Astrocyte of the cerebellum (primary cell): ENCODE data around the gene TMPRSS11D.

Experiments
- DNase-seq: peaks from one replicate; pipeline ENCODE4 v3.0.0-alpha.2; 2011; ENCODE audit warnings: low read depth
- H3K4me3 ChIP-seq: 2 replicates; pipeline ENCODE4 v1.5.1; 2011; ENCODE audit warnings: mild to moderate bottlenecking, low read depth, low read length, moderate library complexity
- CTCF ChIP-seq: IDR thresholded peaks from 2 replicates; pipeline ENCODE4 v1.5.1; 2012; ENCODE audit warnings: low read length, low read depth, moderate library complexity, mild to moderate bottlenecking; ENCODE audit errors: missing control alignments
- in situ Hi-C: cut with HindIII; loops from 2 replicates; pipeline ENCODE4 v1.10.0; 2017; ENCODE audit warnings: low sequenced_read_pairs

TMPRSS11D gene

GRCh38 chr4:67880866-67881610, 2.8 kb downstream of the TMPRSS11D start:
- no peak overlapping the region for H3K4me3 ChIP-seq
- DNase-seq, result no peak
- in situ Hi-C loops, result no loop called here
- TF ChIP-seq CTCF, result no peak

- no peak for TF ChIP-seq CTCF
- no peak for DNase-seq
Observed at GRCh38 chr4:67879486-67879885, 4.3 kb downstream of the TMPRSS11D start.

GRCh38 chr4:67877086-67877485, 6.7 kb downstream of the TMPRSS11D start:
- TF ChIP-seq CTCF, result no peak
- no peak for DNase-seq
- in situ Hi-C loops, result no loop called here

More at GRCh38 chr4:67879486-67879885, 4.3 kb downstream of the TMPRSS11D start:
- in situ Hi-C loops, result no loop called here
- no peak overlapping the region for H3K4me3 ChIP-seq

GRCh38 chr4:67874986-67875385, 8.8 kb downstream of the TMPRSS11D start:
- in situ Hi-C loops, result no loop called here
- DNase-seq, result no peak
- no peak for TF ChIP-seq CTCF
- H3K4me3 ChIP-seq, result no peak overlapping the region

More at GRCh38 chr4:67877086-67877485, 6.7 kb downstream of the TMPRSS11D start:
- no peak overlapping the region for H3K4me3 ChIP-seq

GRCh38 chr4:67873116-67873515, 10.7 kb downstream of the TMPRSS11D start:
- in situ Hi-C loops, result no loop called here
- no peak for DNase-seq
- no peak overlapping the region for H3K4me3 ChIP-seq
- TF ChIP-seq CTCF, result no peak

- TF ChIP-seq CTCF, result peak; percentile 43
Observed at GRCh38 chr4:67871867-67872266, 11.9 kb downstream of the TMPRSS11D start.

More at GRCh38 chr4:67871867-67872266, 11.9 kb downstream of the TMPRSS11D start:
- peak; percentile 26 for DNase-seq
- no peak overlapping the region for H3K4me3 ChIP-seq
- in situ Hi-C loops, result no loop called here
